Measurements from ENCODE around the gene GALNT14. TPM values are rescaled to one million over a fixed set of nuclear protein-coding genes. Genes with fewer than 3 reads are reported as not detected.

The GALNT14 gene
- total RNA-seq, 1 experiment from 2014 or later: 68.4 TPM

DNA sequence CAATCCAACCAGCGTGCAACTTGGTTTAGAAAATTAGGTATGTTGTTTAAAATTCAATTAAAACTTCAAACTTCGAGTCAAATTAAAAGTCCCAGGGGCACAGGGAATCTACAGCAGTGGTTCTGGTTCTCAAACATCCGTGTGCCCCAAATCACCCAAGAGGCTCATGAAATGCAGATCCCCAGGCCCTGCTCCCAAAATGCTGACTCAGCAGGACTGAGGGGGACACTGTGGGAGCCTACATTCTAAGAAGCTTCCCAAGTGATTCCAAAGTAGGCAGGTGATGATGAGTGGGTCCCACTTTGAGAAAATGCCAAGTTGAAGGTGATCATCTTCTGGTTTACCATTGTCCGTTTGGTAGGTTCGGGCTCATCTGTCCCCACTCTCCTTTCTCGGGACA, 82.3 kb downstream of the GALNT14 start:
- no peak for DNase-seq (ENCODE audit: low spot score)

DNA sequence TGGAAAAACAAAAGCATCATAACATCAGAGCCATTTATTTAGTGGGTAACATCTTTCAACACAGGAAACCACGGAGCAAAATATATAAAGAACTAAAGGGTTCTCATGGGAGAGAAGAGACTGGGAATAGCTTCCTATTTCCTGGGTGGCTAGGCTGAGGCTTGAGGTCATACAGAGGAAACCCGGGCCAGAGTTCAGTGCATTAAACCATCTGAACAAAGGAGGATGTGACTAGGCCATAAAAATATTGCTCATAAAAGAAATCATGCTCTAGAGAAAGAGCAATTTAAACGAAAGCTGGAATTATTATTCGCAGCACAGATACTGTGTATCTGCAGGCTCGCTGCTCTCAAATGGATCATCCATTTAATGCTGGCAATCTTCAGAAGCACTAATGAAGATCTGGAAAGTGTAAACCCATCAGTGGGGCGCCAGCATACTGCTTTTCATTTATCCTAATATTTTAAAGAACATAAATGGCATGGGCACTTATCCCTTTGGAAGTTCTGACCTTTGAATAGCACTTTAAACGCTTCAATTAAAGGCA, 83.3 kb downstream of the GALNT14 start:
- peak; percentile 7 for DNase-seq (ENCODE audit: low spot score)

DNA sequence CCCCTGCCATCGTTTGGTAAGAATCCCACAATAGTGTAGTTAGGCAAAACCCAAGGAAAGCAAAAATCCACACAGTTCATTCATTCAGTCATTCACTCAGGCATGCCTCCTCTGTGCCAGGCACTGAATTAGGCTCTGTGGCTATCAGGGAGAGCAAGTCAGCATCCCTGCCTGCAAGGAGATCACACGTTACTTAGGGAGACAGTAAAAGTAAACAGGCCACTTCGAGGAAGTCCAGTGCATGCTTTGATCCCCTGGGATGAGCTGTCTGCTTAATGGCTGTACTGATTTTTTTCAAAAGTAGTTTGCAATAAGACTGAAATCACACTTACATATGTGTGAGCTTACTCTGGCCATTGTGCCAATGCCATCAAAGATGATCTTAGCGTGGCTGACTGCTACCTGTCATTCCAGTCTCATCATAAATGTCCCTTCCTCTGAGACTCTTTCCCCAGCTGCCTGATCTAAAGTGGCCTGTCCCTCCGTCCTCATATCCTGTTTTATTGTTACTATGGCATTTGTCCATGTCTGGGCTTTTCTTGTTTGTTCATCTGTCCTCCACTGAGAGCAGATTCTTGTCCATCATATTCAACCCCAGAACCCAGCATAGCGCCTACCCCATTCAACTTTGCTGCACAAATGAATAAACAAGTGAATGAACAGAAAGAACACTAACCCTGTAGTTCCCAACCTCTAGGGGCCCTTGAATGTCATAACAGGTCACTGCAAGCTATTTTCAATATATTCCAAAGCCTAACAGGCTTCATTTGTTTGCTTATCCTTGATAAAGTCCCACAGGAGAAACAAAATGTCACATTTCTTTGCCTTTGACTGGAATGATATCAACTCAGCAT, 84.1 kb downstream of the GALNT14 start:
- DNase-seq (ENCODE audit: low spot score): no peak

DNA sequence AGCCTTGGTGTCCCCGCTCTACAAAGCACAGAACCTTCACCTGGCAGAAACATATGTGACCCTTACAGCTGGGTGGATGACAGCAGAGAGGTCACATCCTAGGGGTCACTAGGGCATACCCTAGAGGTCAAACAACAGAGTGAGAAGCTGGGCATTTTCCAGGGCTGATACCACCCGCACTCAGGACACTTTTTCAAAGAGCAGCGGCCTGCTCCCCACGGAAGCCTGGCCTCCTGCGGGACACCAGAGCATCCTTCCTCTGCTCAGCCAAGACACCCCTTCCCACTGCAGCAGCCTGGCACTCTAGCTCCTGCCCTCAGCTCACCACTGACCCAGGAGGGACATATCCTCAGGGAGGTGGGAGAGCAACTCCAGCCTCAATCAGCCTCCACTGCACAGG, 86.0 kb downstream of the GALNT14 start:
- DNase-seq (ENCODE audit: low spot score): no peak

DNA sequence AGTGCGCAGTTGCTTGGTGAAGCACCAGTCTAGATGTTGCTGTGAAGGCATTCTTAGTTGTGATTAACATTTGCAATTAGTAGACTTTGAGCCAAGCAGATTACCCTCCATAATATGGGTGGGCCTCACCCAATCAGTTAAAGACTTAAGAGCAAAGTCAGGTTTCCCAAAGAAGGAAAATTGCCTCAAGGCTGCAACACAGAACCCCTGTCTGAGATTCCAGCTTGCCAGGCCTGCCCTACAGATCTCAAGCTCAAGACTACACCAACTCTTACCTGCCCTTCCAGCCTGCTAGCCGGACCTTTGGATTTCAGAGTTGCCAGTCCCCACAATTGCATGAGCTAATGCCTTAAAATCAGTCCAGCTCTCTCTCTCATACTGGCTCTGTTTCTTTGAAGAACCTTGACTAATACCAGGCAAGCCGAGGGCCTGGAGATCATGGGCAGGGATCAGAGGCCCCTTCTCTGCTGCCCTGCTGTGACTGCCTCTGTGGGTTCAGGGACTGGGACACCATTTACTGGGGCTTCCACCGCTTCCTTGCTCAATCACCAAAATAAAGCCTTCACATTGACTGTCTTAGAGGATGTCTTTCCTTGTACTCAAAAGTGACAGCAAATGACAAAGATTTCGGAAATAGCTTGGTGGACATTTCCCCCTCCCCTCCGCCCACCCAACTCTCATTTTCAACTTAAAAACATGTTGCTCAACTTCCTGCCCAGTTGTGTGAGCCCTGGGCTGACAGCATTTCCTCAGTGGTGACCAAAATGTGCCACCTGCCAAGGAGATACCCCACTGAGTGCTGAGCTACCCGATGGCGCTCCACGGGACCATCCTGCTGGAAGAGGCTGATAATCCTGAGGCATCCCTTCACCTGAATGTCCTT, 86.7 kb downstream of the GALNT14 start:
- DNase-seq (ENCODE audit: low spot score): no peak

DNA sequence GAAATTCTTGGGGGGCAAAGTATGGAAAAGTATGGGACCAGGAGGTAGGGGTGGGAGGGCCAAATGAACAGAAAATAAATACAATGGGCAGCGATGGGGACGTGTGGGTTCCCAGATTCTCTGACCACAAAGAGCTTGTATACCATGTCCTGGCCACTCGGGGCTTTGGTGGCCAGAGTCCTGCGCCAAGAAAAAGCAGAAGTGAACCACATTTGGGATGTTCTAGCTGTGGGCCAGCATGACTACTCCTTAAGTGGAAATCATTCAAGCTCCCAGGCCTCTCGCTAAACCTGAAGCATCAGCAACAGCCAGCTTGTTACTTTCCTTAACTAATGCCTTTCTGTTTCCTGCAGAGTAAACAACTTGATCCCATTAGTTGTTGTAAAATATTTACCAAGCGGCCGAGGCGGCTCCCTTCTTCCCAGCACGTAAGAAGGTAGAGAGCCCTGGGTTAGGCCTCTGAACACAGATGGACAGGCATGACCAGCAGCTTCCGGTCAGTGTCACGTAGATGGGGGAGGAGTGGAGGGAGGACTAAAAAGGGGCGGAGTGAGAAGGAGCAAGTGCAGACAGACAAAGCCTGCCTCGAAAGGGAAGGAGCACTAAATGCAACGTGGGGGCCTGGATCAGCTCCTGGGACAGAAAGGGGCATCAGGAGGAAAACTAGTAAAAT, 88.2 kb downstream of the GALNT14 start:
- peak; percentile 39 for DNase-seq (ENCODE audit: low spot score)

DNA sequence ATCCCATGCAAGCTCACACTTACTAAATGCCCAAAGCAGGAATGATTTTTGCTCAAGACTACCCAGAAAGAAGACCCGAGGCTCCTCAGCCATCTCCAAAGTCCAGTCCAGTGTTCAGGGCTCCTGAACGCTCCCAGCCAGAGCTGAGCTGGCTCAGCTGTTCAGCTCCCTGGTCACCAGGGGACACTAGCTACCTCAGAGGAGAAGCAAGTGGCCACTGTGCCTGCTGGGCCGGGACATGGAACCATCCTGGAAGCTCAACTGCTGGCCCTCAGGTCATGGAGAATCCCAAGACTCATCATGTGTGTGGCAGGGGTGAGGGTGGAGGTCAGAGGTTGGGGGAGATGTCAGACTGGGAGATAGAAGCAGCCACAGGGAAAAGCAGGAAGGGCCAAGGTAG, 89.0 kb downstream of the GALNT14 start:
- peak; percentile 14 for DNase-seq (ENCODE audit: low spot score)

DNA sequence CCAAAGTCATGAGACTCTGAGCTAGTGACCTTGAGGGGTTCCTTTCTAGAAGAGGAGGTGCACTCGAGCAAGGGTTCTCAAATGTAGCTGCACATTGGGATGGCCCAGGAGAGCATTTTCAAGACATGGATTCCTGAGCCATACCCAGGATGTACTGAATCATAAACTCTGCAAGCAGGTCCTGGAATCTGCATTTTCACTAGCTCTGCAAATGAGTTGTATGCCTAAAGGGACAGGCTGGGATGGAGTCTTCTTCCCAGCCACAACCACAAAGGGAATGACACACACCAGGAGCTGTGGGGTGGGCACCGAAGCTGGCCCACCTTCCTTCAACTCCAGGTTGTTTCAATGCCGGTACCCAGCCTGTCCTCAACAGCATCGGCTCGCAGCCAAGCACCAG, 90.6 kb downstream of the GALNT14 start:
- no peak for DNase-seq (ENCODE audit: low spot score)

DNA sequence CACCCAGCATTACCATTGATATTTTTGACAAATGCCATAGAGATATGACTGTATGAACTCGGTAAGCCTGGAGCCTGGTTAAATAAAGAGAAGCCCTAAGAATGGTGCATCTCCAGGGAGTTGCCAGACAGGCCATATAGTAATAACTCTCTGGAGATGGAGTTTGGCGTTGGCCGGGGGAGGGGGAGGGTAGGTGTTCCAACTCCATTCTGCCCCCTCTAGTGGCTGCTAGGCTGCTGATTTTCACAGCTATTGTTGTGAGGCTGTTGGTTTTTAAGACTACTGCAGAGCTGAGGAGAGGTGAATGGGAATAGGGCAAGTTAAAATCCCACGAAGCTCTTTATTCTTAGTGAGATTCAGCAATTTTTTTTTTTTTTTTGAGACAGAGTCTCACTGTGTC, 99.9 kb downstream of the GALNT14 start:
- DNase-seq (ENCODE audit: low spot score): no peak

DNA sequence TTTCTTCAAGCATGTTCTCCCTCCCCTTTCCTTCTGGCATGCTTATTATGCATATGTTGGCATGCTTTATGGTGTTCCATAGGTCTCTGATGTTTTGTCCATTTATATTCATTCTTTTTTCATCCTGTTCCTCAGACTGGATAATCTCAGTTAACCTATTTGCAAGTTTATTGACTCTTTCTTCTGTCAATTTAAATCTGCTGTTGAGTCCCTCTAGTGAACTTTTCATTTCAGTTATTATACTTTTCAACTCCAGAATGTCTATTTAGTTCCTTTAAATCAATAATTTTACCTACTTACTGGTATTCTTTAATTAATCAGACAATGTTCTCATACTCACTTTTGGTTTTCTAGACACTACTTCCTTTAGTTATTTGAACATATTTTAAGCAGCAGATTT, 101.2 kb downstream of the GALNT14 start:
- DNase-seq (ENCODE audit: low spot score): no peak

DNA sequence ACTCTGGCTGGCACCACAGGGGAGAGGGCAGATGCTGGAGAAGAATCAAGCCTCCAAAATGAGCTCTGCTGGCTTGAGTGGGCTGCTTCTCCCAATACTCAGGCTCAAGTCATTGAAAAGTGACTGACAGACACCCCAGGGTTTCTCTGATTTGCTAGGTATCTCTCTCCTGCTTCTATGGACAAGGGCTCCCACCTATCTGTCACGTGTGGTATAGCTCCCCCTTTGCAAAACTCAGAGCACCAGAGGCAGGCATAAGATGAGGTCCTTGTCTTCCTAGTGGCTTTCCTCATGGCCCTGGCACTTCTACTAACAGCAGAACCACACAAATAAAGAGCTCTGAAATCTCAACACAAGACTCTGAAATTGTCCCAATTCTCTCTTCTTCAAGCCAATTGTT, 105.2 kb downstream of the GALNT14 start:
- no peak for DNase-seq (ENCODE audit: low spot score)

DNA sequence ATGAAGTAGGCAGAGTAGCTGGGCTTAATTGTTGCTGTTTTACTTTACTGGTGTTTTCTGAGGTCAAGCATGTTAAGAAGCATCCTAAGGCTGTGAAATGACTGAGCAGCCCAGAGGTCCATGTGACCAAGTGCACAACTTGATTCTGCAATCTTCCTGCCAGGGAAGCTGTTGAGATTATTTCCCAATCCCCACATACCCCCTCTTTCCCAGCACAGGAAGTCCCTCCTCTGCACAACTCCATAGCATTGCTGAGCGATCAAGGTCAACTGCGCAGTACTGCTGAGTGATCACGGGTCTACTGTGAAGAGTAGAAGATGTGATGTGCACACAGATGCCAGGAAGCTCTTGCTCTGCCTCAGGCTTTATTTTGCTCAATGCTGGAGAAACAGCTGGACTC, 105.8 kb downstream of the GALNT14 start:
- DNase-seq (ENCODE audit: low spot score): no peak

DNA sequence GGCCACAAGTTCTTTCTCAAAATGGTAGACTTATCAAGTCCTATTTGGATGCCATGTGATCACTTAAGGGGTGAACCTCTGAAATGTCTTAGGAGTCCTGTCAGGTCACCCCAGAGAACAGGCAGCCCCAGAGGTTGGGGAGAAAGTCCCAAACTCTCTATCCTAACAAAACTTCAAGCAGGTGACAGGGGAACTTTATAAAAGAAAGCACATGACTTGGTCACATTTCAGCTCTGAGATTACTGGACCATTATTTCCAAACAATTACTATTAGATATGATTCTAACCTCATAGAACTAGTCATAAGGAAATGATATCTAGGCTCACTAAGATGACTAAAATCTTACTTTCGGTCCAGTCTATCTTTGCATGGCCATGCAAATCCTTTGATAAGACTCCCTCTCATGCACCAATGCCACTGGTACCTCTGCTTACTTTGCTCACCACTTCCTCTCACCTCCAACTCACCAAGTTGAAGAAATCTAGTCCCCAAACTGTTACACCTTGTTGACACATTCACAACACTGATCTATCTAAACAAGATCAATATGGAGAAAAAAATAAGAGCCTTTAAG, 107.0 kb downstream of the GALNT14 start:
- DNase-seq (ENCODE audit: low spot score): no peak

DNA sequence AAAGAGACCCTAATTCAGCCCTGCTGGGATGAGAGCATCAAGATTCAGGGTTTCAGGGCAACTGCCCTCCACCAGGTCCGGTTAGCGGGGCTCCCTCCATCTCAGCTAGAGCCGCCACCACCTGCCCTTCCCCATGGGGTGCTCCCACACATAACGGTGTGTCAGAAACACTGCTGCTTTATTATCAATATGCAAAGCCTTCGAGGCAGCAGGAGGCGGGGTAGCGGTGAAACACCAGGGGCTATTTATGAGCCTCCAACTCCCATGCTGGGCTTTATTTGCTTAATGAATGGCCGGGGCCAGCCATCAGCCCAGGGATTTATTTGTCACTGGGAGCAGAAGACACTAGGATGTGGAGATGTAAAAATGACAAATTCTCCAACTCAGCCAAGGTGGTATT, 109.8 kb downstream of the GALNT14 start:
- no peak for DNase-seq (ENCODE audit: low spot score)

DNA sequence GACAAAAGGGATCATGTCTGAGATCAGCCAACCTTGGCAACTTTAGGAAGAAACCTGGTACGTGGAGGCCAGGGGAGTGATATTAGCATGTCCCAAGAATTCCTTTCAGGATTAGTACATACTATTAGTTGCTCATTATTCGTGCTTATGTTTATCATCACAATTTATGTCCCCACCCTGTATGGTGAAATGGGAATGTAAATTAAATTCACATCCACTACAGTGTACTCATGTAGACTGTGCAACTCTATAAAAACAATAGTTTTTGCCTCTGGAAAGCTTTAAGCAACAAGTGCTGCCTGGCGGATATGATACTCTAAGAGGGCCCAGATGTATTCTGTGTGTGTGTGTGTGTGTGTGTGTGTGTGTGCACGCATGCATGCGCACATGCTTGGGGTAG, 110.7 kb downstream of the GALNT14 start:
- DNase-seq (ENCODE audit: low spot score): no peak

DNA sequence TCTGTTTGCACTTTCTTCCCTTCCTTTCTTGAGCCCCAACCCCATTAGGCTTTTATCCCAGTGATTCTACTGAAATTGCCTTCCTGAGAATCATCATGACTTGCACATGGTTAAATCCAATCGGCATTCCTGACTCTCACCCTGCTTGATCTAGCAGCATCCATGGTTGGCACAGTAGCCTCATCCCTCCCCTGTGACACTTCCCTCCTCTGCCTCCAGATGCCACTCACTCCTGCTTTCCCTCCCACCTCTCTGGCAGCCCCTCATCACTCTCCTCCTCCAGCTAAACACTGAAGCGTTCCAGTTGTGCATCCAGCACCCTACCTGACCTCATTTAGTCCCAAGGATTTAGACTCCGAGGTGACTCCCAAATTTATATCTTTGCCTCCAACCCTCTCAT, 114.7 kb downstream of the GALNT14 start:
- DNase-seq (ENCODE audit: low spot score): no peak

DNA sequence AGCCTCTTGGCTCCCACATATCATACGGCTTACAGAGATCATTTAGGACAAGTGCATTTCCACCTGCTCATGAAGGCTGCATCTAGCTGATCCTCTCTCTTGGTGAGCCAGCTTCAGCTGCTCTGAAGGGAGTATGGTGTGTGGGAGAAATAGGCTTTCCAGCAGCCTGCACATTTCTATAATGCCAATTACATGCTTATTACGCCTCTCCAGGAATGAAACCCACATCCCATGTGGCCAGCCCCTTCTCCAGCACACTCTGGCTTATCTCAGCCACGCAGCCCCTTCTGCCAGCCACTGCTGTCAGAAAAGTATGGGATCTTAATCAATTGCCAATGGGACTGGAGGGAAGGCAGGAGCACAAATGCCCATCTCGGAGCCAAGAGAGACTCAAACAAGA, 117.5 kb downstream of the GALNT14 start:
- DNase-seq (ENCODE audit: low spot score): no peak

DNA sequence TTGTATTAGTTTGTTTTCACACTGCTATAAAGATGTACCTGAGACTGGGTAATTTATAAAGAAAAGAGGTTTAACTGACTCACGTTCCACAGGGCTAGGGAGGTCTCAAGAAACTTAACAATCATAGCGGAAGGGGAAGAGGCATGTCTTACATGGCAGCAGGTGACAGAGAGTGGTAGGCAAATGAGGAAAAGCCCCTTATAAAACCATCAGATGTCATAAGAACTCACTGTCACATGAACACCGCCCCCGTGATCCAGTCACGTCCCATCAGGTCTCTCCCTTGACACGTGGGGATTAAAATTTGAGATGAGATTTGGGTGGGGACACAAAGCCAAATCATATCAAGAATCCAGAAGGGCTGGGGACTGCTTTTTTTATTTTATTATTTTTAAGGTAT, 120.0 kb downstream of the GALNT14 start:
- DNase-seq (ENCODE audit: low spot score): no peak

DNA sequence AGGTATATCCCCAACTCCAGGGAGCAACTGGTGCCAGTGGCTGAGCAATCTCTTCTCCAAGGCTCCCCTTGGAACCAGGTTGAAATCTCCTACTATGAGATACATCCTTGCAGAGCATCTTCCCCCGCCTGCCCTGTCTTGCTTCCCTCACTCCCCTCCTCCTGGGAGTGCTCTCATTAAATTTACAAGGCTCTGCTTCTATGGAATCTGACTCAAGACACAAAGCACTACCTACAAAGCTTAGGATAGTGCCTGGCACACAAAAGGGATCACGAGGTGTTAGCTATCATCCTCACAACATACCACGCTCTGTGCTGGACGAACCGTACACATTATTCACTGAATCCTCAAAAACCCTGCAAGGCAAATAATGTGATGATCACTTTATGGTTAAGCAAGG, 121.6 kb downstream of the GALNT14 start:
- no peak for DNase-seq (ENCODE audit: low spot score)

DNA sequence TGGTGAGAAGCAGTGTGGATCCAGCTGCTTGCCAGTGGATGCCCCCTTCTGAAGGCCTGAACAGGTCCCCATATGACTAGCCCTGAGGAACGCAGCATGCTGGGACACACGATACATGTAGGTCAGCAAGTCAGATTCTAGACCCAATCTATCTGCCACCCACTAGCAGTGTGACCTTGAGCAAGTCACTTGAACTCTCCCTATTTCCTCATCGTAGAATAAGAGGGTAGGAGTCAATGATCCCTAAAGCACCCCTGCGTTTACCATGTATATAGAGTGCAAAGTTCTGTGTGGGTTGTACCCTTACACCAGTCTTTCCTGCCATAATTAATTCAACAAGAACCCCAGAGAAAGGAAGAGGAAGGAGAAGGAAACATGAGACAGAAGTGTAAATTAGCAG, 123.7 kb downstream of the GALNT14 start:
- no peak for DNase-seq (ENCODE audit: low spot score)

DNA sequence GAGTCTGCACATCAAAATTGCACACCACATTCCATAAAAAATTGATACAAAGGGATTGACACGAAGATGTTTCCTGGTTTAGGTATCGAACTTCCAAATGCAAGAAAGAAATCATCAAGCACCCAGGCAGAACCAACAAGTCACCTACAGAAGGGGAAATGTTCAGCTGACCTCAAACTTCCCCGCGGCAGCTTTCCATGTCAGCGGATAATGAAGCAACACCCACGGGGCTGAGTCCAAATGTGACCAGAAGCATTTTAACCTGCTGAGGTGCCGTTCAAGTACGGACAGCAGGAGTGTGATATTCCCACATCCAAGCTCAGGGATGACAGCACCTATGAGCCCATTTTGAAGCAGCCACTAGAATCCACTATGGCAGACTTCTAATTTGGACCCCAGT, 124.9 kb downstream of the GALNT14 start:
- DNase-seq (ENCODE audit: low spot score): no peak

DNA sequence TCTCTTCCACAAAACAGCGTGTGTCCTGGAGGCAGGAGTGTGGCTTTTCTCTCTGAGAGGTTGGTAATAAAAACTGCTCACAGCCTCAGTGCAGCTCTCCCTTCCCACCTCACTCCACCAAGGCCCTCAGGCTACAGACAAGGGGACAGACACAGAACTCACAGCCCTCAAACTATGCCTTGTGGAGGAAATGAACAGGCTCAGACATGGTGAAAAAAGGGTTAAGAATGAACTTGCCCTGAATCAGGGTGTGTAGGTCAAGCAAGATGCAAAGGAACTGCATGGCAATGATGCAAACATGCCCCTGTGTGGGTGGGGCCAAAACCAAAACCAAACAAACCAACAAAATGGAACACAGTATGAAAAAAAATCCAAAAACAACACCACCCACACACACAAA, 125.8 kb downstream of the GALNT14 start:
- DNase-seq (ENCODE audit: low spot score): no peak
